ENCODE data around the gene PTEN. TPM values are rescaled to one million over a fixed set of nuclear protein-coding genes. Genes with fewer than 3 reads are reported as not detected.
A peak's percentile ranks its signal among the peaks of the same experiment; 100 is the strongest.
"Not testable (repeated sequence)": the region's sequence is repeated elsewhere in the genome, so short reads cannot be mapped to it uniquely, and the experiment has no call there.

The PTEN gene
- total RNA-seq, 1 donor from 2014 or later, result 90.3 TPM

- Histone ChIP-seq H3K9ac (ENCODE audit: low read length) (no peak overlapping the region), H3K79me2 (ENCODE audit: insufficient read depth, low read length) (no peaks in the 10 kb centered on the region), H2AFZ (ENCODE audit: low read depth, low read length) (no peak overlapping the region), H3K4me2 (ENCODE audit: low read length) (no peak overlapping the region), H4K20me1 (ENCODE audit: insufficient read depth, low read length) (no peaks in the 10 kb centered on the region), H3K27ac (ENCODE audit: low read depth, low read length) (no peak overlapping the region), H3K4me1 (ENCODE audit: insufficient read depth, low read length) (peaks cover 8% of the 10 kb centered on the region), H3K36me3 (ENCODE audit: insufficient read depth, low read length) (no peaks in the 10 kb centered on the region), H3K9me3 (ENCODE audit: insufficient read depth, low read depth, low read length) (no peaks in the 10 kb centered on the region), H3K27me3 (ENCODE audit: insufficient read depth, low read length) (no peaks in the 10 kb centered on the region), H3K4me3 (ENCODE audit: insufficient read depth, low read depth, low read length) (no peak overlapping the region)
- H3K4me3 Mint-ChIP-seq (ENCODE audit: unreplicated experiment), result no peak overlapping the region
- TF ChIP-seq CTCF (IDR thresholded peaks at IDR 0.05; ENCODE audit: insufficient read depth, low read depth, low read length), result no peak
- no peak for TF ChIP-seq EZH2 (IDR thresholded peaks at IDR 0.05; ENCODE audit: insufficient read depth, low read length)
- DNase-seq (ENCODE audit: low read depth) (no peak), FAIRE-seq (no peak)
- peaks cover 14% of the 10 kb centered on the region for H3K4me1 Mint-ChIP-seq (ENCODE audit: low read depth, unreplicated experiment)
- no peak overlapping the region for H3K27ac Mint-ChIP-seq (ENCODE audit: unreplicated experiment)
- no peaks in the 10 kb centered on the region for H3K36me3 Mint-ChIP-seq (ENCODE audit: low read depth, unreplicated experiment)
- no peaks in the 10 kb centered on the region for H3K9me3 Mint-ChIP-seq (ENCODE audit: unreplicated experiment)
- H3K27me3 Mint-ChIP-seq (ENCODE audit: low read depth, unreplicated experiment), result no peaks in the 10 kb centered on the region
Observed at GRCh38 chr10:87849001-87849400, 14.4 kb upstream of the PTEN start.

- no peak overlapping the region for H3K9ac ChIP-seq (ENCODE audit: low read length)
- TF ChIP-seq CTCF (IDR thresholded peaks at IDR 0.05; ENCODE audit: insufficient read depth, low read depth, low read length) (peak; percentile 60), EZH2 (IDR thresholded peaks at IDR 0.05; ENCODE audit: insufficient read depth, low read length) (no peak)
- no peaks in the 10 kb centered on the region for H3K36me3 Mint-ChIP-seq (ENCODE audit: low read depth, unreplicated experiment)
- no peaks in the 10 kb centered on the region for H3K27me3 Mint-ChIP-seq (ENCODE audit: low read depth, unreplicated experiment)
- no peak overlapping the region for H3K4me3 ChIP-seq (ENCODE audit: insufficient read depth, low read depth, low read length)
- FAIRE-seq, result peak; percentile 93
- no peaks in the 10 kb centered on the region for H3K9me3 ChIP-seq (ENCODE audit: insufficient read depth, low read depth, low read length)
- no peaks in the 10 kb centered on the region for H3K27me3 ChIP-seq (ENCODE audit: insufficient read depth, low read length)
- H2AFZ ChIP-seq (ENCODE audit: low read depth, low read length), result peak overlapping the region; percentile 41
- peak; percentile 52 for DNase-seq (ENCODE audit: low read depth)
- H3K4me2 ChIP-seq (ENCODE audit: low read length), result peak overlapping the region; percentile 1
- H3K27ac Mint-ChIP-seq (ENCODE audit: unreplicated experiment), result no peak overlapping the region
- peaks cover 4% of the 10 kb centered on the region for H3K4me1 Mint-ChIP-seq (ENCODE audit: low read depth, unreplicated experiment)
- no peaks in the 10 kb centered on the region for H3K79me2 ChIP-seq (ENCODE audit: insufficient read depth, low read length)
- no peaks in the 10 kb centered on the region for H3K36me3 ChIP-seq (ENCODE audit: insufficient read depth, low read length)
- H3K9me3 Mint-ChIP-seq (ENCODE audit: unreplicated experiment), result no peaks in the 10 kb centered on the region
- H3K4me1 ChIP-seq (ENCODE audit: insufficient read depth, low read length), result no peaks in the 10 kb centered on the region
- H3K27ac ChIP-seq (ENCODE audit: low read depth, low read length), result no peak overlapping the region
- no peaks in the 10 kb centered on the region for H4K20me1 ChIP-seq (ENCODE audit: insufficient read depth, low read length)
- H3K4me3 Mint-ChIP-seq (ENCODE audit: unreplicated experiment), result no peak overlapping the region
Observed at GRCh38 chr10:87850742-87851205, 12.7 kb upstream of the PTEN start.

- Histone ChIP-seq H3K27me3 (ENCODE audit: insufficient read depth, low read length) (no peaks in the 10 kb centered on the region), H3K4me3 (ENCODE audit: insufficient read depth, low read depth, low read length) (no peak overlapping the region), H2AFZ (ENCODE audit: low read depth, low read length) (no peak overlapping the region), H3K27ac (ENCODE audit: low read depth, low read length) (no peak overlapping the region), H3K9ac (ENCODE audit: low read length) (no peak overlapping the region), H3K9me3 (ENCODE audit: insufficient read depth, low read depth, low read length) (no peaks in the 10 kb centered on the region), H3K79me2 (ENCODE audit: insufficient read depth, low read length) (no peaks in the 10 kb centered on the region), H4K20me1 (ENCODE audit: insufficient read depth, low read length) (no peaks in the 10 kb centered on the region), H3K36me3 (ENCODE audit: insufficient read depth, low read length) (no peaks in the 10 kb centered on the region), H3K4me1 (ENCODE audit: insufficient read depth, low read length) (no peaks in the 10 kb centered on the region), H3K4me2 (ENCODE audit: low read length) (no peak overlapping the region)
- H3K9me3 Mint-ChIP-seq (ENCODE audit: unreplicated experiment), result no peaks in the 10 kb centered on the region
- H3K27me3 Mint-ChIP-seq (ENCODE audit: low read depth, unreplicated experiment), result no peaks in the 10 kb centered on the region
- H3K36me3 Mint-ChIP-seq (ENCODE audit: low read depth, unreplicated experiment), result no peaks in the 10 kb centered on the region
- FAIRE-seq, result no peak
- no peak overlapping the region for H3K4me3 Mint-ChIP-seq (ENCODE audit: unreplicated experiment)
- no peak for DNase-seq (ENCODE audit: low read depth)
- H3K27ac Mint-ChIP-seq (ENCODE audit: unreplicated experiment), result peak overlapping the region; percentile 6
- no peak for TF ChIP-seq EZH2 (IDR thresholded peaks at IDR 0.05; ENCODE audit: insufficient read depth, low read length)
- TF ChIP-seq CTCF (IDR thresholded peaks at IDR 0.05; ENCODE audit: insufficient read depth, low read depth, low read length), result no peak
- H3K4me1 Mint-ChIP-seq (ENCODE audit: low read depth, unreplicated experiment), result peaks cover 2% of the 10 kb centered on the region
Observed at GRCh38 chr10:87852089-87852488, 11.3 kb upstream of the PTEN start.

- H3K27me3 Mint-ChIP-seq (ENCODE audit: low read depth, unreplicated experiment); H3K4me2 ChIP-seq (ENCODE audit: low read length); H2AFZ ChIP-seq (ENCODE audit: low read depth, low read length); H3K9ac ChIP-seq (ENCODE audit: low read length); H3K27ac ChIP-seq (ENCODE audit: low read depth, low read length); H3K4me3 ChIP-seq (ENCODE audit: insufficient read depth, low read depth, low read length); H3K9me3 Mint-ChIP-seq (ENCODE audit: unreplicated experiment); H3K36me3 Mint-ChIP-seq (ENCODE audit: low read depth, unreplicated experiment); DNase-seq (ENCODE audit: low read depth); H3K36me3 ChIP-seq (ENCODE audit: insufficient read depth, low read length); H3K4me1 ChIP-seq (ENCODE audit: insufficient read depth, low read length); H3K79me2 ChIP-seq (ENCODE audit: insufficient read depth, low read length); H3K9me3 ChIP-seq (ENCODE audit: insufficient read depth, low read depth, low read length); H3K27ac Mint-ChIP-seq (ENCODE audit: unreplicated experiment); FAIRE-seq; H3K4me3 Mint-ChIP-seq (ENCODE audit: unreplicated experiment); H3K27me3 ChIP-seq (ENCODE audit: insufficient read depth, low read length); H3K4me1 Mint-ChIP-seq (ENCODE audit: low read depth, unreplicated experiment); H4K20me1 ChIP-seq (ENCODE audit: insufficient read depth, low read length): not testable (repeated sequence)
Observed at GRCh38 chr10:87855247-87855646, 8.2 kb upstream of the PTEN start.
